Gastrocnemius medialis (tissue), 4 donors: ENCODE results near the gene LRRC2. TPM values are rescaled to one million over a fixed set of nuclear protein-coding genes. Genes with fewer than 3 reads are reported as not detected.

Experiments
- ATAC-seq, 2 donors: fragments of 150-250 bp; one replicate each; pipeline ENCODE4 v1.9.1; 2016
- DNase-seq, 2 donors: peaks; one replicate each; pipeline ENCODE4 v3.0.0-alpha.2; 2019
- H3K27ac ChIP-seq, 4 donors: fragments of 200-600 bp; sonication (generic); 1 replicate in 1 of 4; 2 replicates in 3 of 4; pipeline ENCODE4 v1.5.1; 2016 to 2018; ENCODE audit warnings: mild to moderate bottlenecking in 2 of 4, moderate library complexity in 1 of 4
- H3K27me3 ChIP-seq, 3 donors: fragments of 200-600 bp; sonication (generic) in 2 of 3; 1 replicate in 1 of 3; 2 replicates in 2 of 3; pipeline versions ENCODE4 v1.5.1 to v1.6.0; 2016 to 2019; ENCODE audit warnings: mild to moderate bottlenecking in 1 of 3, moderate library complexity in 1 of 3
- H3K36me3 ChIP-seq, 2 donors: fragments of 200-600 bp; sonication (generic) in 1 of 2; one replicate each; pipeline ENCODE4 v1.5.1; 2017 to 2018
- H3K4me1 ChIP-seq, 2 donors: fragments of 200-600 bp; sonication (generic) in 1 of 2; one replicate each; pipeline ENCODE4 v1.5.1; 2016 to 2017; ENCODE audit warnings: mild to moderate bottlenecking in 2 of 2
- H3K4me3 ChIP-seq, 4 donors: fragments of 200-600 bp; sonication (generic) in 3 of 4; 1 replicate in 1 of 4; 2 replicates in 3 of 4; pipeline ENCODE4 v1.5.1; 2016 to 2019; ENCODE audit warnings: mild to moderate bottlenecking in 2 of 4
- H3K9me3 ChIP-seq, 3 donors: fragments of 200-600 bp; sonication (generic) in 2 of 3; 1 replicate in 1 of 3; 2 replicates in 2 of 3; pipeline ENCODE4 v1.5.1; 2016 to 2019
- POLR2A ChIP-seq, 2 donors: fragments of 450-650 bp; IDR thresholded peaks; one replicate each; pipeline ENCODE4 v1.6.1; 2017; ENCODE audit warnings: antibody characterized with exemption in 2 of 2, mild to moderate bottlenecking in 2 of 2, moderate library complexity in 2 of 2
- in situ Hi-C, 4 donors: fragments of 200-750 bp; cut with MboI; loops; one replicate each; pipeline versions ENCODE4 v1.15.0 to v1.8.0; 2017; ENCODE audit warnings: low sequenced_read_pairs in 4 of 4
- intact Hi-C: fragments of 100-400 bp; cut with DNase I; formaldehyde crosslinking; loops from one replicate; pipeline ENCODE4 v1.15.1; 2023; ENCODE audit warnings: low total_unique reads
- total RNA-seq, 4 donors: library from RNA; depleted of rRNA; stranded (reverse); fragments of >200 nt; gene quantifications; one replicate each; pipeline versions ENCODE4 v1.1.0 to v1.2.3, GENCODE V29; 2016
- TF ChIP-seq, protein P1 (sequence below), 5 experiments: fragments of 450-650 bp in 3 of 5; fragments of 200-600 bp in 2 of 5; sonication (generic) in 2 of 5; IDR thresholded peaks in 4 of 5; conservative IDR thresholded peaks in 1 of 5; 1 replicate in 4 of 5; 2 replicates in 1 of 5; pipeline ENCODE4 v1.5.1; 2016 to 2019; ENCODE audit warnings: antibody characterized with exemption in 5 of 5, mild to moderate bottlenecking in 3 of 5, moderate library complexity in 3 of 5

Gene LRRC2
- total RNA-seq, 4 donors from 2014 or later, result 72.7 to 103 (median 92.1) TPM

DNA sequence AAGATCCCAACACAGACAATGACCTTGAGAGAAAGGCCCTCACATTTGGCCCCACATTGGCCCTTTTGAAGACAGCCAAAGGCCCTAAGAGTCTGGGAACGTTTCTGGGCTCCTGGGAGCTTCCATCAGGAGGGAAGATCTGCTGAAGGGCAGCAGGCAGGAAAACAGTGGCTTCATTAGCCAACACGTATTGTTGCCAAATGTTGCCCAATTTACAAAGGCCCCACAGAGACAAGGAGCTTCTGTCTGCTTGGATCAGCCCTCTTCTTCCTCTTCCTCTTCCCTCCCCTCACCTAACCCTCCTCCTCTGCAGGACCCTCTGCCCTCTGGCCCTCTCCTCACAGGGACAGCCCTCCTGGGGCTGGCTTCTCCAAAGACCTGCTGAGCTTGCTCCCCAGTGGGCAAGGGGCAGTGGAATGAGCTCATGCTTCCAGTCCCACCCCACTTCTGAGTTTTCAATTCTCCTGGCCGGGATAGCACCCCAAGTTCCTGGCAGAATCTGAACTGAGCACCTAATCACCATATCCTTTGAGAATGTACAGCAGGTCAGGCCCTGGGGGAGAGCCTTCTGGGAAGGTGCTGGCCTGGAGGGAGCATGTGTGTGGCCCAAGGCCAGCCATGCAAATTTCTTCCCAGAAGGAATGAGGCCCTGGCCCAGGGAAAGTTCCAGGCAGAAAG is 96.3 kb downstream of the LRRC2 start:
- intact Hi-C loops (no loop called here), in situ Hi-C loops (no loop called here)
- Histone ChIP-seq H3K27me3 (no peaks in the 10 kb centered on the region), H3K27ac (peak overlapping the region; percentile 8 to 62 (median 38)), H3K9me3 (no peaks in the 10 kb centered on the region), H3K4me1 (peaks cover 37 to 54% of the 10 kb centered on the region in 2 donors), H3K36me3 (no peaks in the 10 kb centered on the region), H3K4me3 (no peak overlapping the region)
- ATAC-seq, result peak; percentile 21 to 25
- DNase-seq, result no peak
- TF ChIP-seq, protein P1, sequence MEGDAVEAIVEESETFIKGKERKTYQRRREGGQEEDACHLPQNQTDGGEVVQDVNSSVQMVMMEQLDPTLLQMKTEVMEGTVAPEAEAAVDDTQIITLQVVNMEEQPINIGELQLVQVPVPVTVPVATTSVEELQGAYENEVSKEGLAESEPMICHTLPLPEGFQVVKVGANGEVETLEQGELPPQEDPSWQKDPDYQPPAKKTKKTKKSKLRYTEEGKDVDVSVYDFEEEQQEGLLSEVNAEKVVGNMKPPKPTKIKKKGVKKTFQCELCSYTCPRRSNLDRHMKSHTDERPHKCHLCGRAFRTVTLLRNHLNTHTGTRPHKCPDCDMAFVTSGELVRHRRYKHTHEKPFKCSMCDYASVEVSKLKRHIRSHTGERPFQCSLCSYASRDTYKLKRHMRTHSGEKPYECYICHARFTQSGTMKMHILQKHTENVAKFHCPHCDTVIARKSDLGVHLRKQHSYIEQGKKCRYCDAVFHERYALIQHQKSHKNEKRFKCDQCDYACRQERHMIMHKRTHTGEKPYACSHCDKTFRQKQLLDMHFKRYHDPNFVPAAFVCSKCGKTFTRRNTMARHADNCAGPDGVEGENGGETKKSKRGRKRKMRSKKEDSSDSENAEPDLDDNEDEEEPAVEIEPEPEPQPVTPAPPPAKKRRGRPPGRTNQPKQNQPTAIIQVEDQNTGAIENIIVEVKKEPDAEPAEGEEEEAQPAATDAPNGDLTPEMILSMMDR (IDR thresholded peaks at IDR 0.05 in 4 of 5, conservative IDR thresholded peaks at IDR 0.05 in 1 of 5), result no peak
- no peak for TF ChIP-seq POLR2A (IDR thresholded peaks at IDR 0.05)

DNA sequence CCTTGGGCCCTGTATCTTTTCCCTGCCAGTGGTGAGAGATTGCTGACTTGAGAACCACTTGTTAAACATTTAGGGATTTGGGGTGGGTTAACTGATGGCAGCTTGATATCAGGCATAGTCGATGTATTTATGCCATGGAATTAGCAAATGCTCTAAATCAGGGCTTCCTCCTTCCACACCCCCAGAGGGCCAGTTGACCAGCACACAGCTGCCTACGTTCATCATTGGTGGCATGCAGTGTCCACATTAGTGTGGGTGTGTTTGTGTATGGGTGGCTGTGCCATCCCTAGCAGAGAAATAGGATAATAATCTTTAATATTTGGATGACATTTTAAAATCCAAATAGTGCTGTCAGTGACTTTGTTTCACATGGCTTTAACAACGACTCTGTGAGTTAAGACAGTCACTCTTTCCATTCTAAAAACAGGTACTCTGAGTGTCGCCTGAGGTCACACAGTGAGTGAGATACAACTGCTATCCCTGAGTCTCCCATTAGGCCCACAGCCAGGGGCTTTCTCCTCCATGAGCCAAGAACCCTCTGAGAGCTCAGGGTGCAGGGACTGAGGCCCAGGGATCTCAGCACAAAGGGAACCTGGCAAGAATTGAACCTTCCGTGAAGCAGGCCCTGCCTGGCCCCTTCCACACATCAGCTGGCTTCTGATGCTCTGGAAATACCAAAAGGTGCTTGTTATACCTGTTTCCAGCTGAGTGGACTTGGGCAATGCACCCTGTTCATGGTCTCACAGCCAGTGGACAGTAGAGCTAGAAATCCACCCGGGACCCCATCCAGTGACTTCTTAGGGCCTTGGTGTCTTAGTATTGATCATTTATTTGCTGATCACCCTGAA is 97.1 kb downstream of the LRRC2 start:
- no peaks in the 10 kb centered on the region for H3K27me3 ChIP-seq
- DNase-seq (no peak), ATAC-seq (peak in 1 of 2 donors; percentile 29)
- no peak for TF ChIP-seq POLR2A (IDR thresholded peaks at IDR 0.05)
- TF ChIP-seq, protein P1 (IDR thresholded peaks at IDR 0.05 in 4 of 5, conservative IDR thresholded peaks at IDR 0.05 in 1 of 5), result no peak
- intact Hi-C loops (no loop called here), in situ Hi-C loops (no loop called here)
- H3K4me1 ChIP-seq, result peaks cover 41 to 54% of the 10 kb centered on the region in 2 donors
- peak overlapping the region; percentile 8 to 62 (median 38) for H3K27ac ChIP-seq
- H3K36me3 ChIP-seq, result no peaks in the 10 kb centered on the region
- no peaks in the 10 kb centered on the region for H3K9me3 ChIP-seq
- H3K4me3 ChIP-seq, result no peak overlapping the region

DNA sequence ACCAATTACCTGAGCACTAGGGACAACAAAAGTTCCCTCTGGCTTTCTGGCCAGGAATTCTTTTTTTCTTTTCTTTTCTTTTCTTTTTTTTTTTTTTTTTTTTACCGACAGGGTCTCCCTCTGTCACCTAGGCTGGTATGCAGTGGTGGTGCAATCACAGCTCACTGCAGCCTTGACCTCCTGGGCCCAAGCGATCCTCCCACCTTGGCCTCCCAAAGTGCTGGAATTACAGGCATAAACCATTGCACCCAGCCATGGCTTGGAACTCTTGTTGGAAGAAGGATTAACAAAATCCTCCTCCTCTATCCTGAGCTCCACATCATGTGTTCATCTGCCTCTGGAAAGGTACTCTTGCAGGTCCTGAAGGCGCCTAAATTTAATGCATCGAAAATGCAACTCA is 98.5 kb downstream of the LRRC2 start:
- H3K4me1 ChIP-seq, result peaks cover 41 to 54% of the 10 kb centered on the region in 2 donors
- H3K27me3 ChIP-seq, result no peaks in the 10 kb centered on the region
- TF ChIP-seq, protein P1 (IDR thresholded peaks at IDR 0.05 in 4 of 5, conservative IDR thresholded peaks at IDR 0.05 in 1 of 5), result no peak
- TF ChIP-seq POLR2A (IDR thresholded peaks at IDR 0.05), result no peak
- no peaks in the 10 kb centered on the region for H3K36me3 ChIP-seq
- DNase-seq, result no peak
- H3K9me3 ChIP-seq, result no peaks in the 10 kb centered on the region
- H3K27ac ChIP-seq, result no peak overlapping the region
- no peak for ATAC-seq
- intact Hi-C loops (no loop called here), in situ Hi-C loops (no loop called here)
- H3K4me3 ChIP-seq, result no peak overlapping the region

DNA sequence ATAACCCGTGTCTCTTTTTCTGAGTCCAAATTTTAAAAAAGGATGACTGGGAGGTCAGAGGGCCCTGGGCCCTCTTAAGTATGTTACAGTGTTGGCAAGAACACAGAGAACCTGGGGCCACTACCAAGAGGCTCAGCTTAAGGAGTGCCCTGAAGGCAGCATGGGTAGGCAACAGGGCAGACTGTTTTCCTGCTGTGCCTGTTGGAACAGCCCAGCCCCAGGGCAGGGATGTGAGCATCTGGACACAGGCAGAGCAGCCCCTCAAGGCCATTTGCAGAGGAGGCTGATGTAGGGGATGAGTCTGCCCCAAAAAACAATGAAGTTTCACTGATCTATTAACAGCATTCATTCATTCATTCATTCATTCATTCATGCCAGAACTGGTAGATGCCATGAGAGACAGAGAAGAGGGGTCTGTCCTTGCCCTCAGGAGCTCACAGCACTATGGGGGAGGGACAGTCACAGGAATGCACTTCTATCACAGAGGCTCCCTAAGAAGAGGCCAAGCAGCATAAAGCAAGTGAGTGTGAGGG is 99.2 kb downstream of the LRRC2 start:
- Histone ChIP-seq H3K9me3 (no peaks in the 10 kb centered on the region), H3K4me1 (peaks cover 41 to 53% of the 10 kb centered on the region in 2 donors), H3K36me3 (no peaks in the 10 kb centered on the region), H3K4me3 (no peak overlapping the region), H3K27ac (no peak overlapping the region), H3K27me3 (no peaks in the 10 kb centered on the region)
- no peak for ATAC-seq
- DNase-seq, result no peak
- in situ Hi-C loops (no loop called here), intact Hi-C loops (no loop called here)
- no peak for TF ChIP-seq POLR2A (IDR thresholded peaks at IDR 0.05)

- in situ Hi-C loops (no loop called here), intact Hi-C loops (no loop called here)
- DNase-seq (no peak), ATAC-seq (no peak)
- Histone ChIP-seq H3K27me3 (no peaks in the 10 kb centered on the region), H3K27ac (no peak overlapping the region), H3K4me3 (no peak overlapping the region), H3K4me1 (peaks cover 39 to 47% of the 10 kb centered on the region in 2 donors), H3K9me3 (no peaks in the 10 kb centered on the region), H3K36me3 (no peaks in the 10 kb centered on the region)
- no peak for TF ChIP-seq POLR2A (IDR thresholded peaks at IDR 0.05)
- TF ChIP-seq, protein P1 (IDR thresholded peaks at IDR 0.05 in 4 of 5, conservative IDR thresholded peaks at IDR 0.05 in 1 of 5), result no peak
Measured at GRCh38 chr3:46466273-46466672, 99.8 kb downstream of the LRRC2 start.
